ENCODE results near the gene SALL3. TPM values are rescaled to one million over a fixed set of nuclear protein-coding genes. Genes with fewer than 3 reads are reported as not detected.

Gene SALL3
- total and polyA plus RNA-seq, 2 of the 4 experiments (the other 2 are of a cell fraction): not detected

GRCh38 chr18:78998371-78999071 lies 18.9 kb downstream of the SALL3 start:
- Histone ChIP-seq H3K27me3 (ENCODE audit: control insufficient read depth, insufficient read depth, low read length) (no peaks in the 10 kb centered on the region), H3K14ac (replicated peaks; ENCODE audit: low read depth, low read length) (no peak overlapping the region), H3K56ac (ENCODE audit: extremely low read depth, insufficient read depth, low read length) (no peak overlapping the region), H4K8ac (ENCODE audit: low read depth in 2 of 2, low read length in 2 of 2) (no peak overlapping the region), H2BK5ac (ENCODE audit: low read depth, low read length, poor library complexity, severe bottlenecking) (no peak overlapping the region), H3K23ac (ENCODE audit: low read depth, low read length) (no peak overlapping the region), H3K4ac (ENCODE audit: low read depth, low read length) (no peak overlapping the region), H3K9me3 (ENCODE audit: control insufficient read depth, insufficient read depth, low read length) (peaks cover 14% of the 10 kb centered on the region; the same call in 1 of the 2 replicates), H3K4me1 (ENCODE audit: control insufficient read depth, insufficient read depth, low read length) (no peaks in the 10 kb centered on the region), H3K4me2 (ENCODE audit: low read depth, low read length) (no peak overlapping the region), H3K9me1 (ENCODE audit: insufficient read depth, low read length) (no peaks in the 10 kb centered on the region), H4K91ac (ENCODE audit: insufficient read depth, low read depth, low read length) (no peak overlapping the region), H2AK9ac (replicated peaks; ENCODE audit: low read depth, low read length, poor library complexity) (no peak overlapping the region), H3K4me3 (ENCODE audit: insufficient read depth, low read depth, low read length) (no peak overlapping the region), H2AK5ac (ENCODE audit: low read depth, low read length) (no peak overlapping the region), H3K27ac (ENCODE audit: insufficient read depth, low read length) (no peak overlapping the region), H2BK120ac (ENCODE audit: low read depth, low read length) (no peak overlapping the region), H3K9ac (ENCODE audit: low read depth, low read length) (no peak overlapping the region), H3K79me1 (ENCODE audit: low read depth in 1 of 2, low read length in 2 of 2) (no peaks in the 10 kb centered on the region), H2BK20ac (ENCODE audit: low read depth, low read length) (no peak overlapping the region), H4K20me1 (ENCODE audit: insufficient read depth, low read length) (no peaks in the 10 kb centered on the region), H4K5ac (ENCODE audit: low read depth, low read length) (no peak overlapping the region), H2AFZ (replicated peaks; ENCODE audit: low read length, poor library complexity) (no peak overlapping the region), H2BK15ac (ENCODE audit: low read depth, low read length) (no peak overlapping the region), H3K36me3 (ENCODE audit: control insufficient read depth, insufficient read depth, low read length) (no peaks in the 10 kb centered on the region), H3K18ac (ENCODE audit: low read depth, low read length) (no peak overlapping the region)
- BruUV-seq (replicated peaks): no TSS peak
- DNase-seq (no peak), ATAC-seq (ENCODE audit: low read depth) (no peak)
- 15% methylated on average over 2 of the region's 18 CpGs; no CpG with 5 or more reads in 1 of the 2 experiments for WGBS, 2 experiments (ENCODE audit: extremely low coverage in 2 of 2, insufficient read length in 1 of 2)
- dilution Hi-C loops (cut with HindIII; ENCODE audit: low sequenced_read_pairs, unreplicated experiment) (no loop called here), intact Hi-C loops (cut with micrococcal nuclease) (no loop called here), in situ Hi-C loops (cut with MboI; ENCODE audit: low sequenced_read_pairs) (no loop called here)
- TF ChIP-seq MAFK (IDR thresholded peaks at IDR 0.05; ENCODE audit: low read depth, low read length) (no peak), CTCF (conservative IDR thresholded peaks at IDR 0.05; ENCODE audit: low read depth, low read length) (no peak), CHD1 (IDR thresholded peaks at IDR 0.05; ENCODE audit: low read depth, low read length) (no peak), RCOR1 (IDR thresholded peaks at IDR 0.05; ENCODE audit: insufficient replicate concordance, low read length) (no peak)
- POLR2A ChIA-PET (ENCODE audit: unreplicated experiment): no interaction called here
- CTCF ChIA-PET: no interaction called here
